Measurements from ENCODE around the gene ZNF143. TPM values are rescaled to one million over a fixed set of nuclear protein-coding genes. Genes with fewer than 3 reads are reported as not detected.

The ZNF143 gene
- total and polyA plus RNA-seq, 2 of the 13 experiments (the other 11 are each of a cell fraction or from before 2014, with no cell fraction given), result 22.4 to 35.6 TPM

GRCh38 chr11:9565822-9566560 is 105.2 kb downstream of the ZNF143 start (continued):
- TF ChIP-seq ZNF350 (CRISPR knock-in tag; IDR thresholded peaks at IDR 0.05; ENCODE audit: borderline replicate concordance, low read depth), result no peak
- no peak for TF ChIP-seq GTF2F1 (IDR thresholded peaks at IDR 0.05; ENCODE audit: low read length)
- no peak for TF ChIP-seq ZNF550 (CRISPR knock-in tag; IDR thresholded peaks at IDR 0.05; ENCODE audit: borderline replicate concordance)
- TF ChIP-seq SAP130 (CRISPR knock-in tag; IDR thresholded peaks at IDR 0.05; ENCODE audit: low read depth), result peak; percentile 97
- TF ChIP-seq, protein P1, sequence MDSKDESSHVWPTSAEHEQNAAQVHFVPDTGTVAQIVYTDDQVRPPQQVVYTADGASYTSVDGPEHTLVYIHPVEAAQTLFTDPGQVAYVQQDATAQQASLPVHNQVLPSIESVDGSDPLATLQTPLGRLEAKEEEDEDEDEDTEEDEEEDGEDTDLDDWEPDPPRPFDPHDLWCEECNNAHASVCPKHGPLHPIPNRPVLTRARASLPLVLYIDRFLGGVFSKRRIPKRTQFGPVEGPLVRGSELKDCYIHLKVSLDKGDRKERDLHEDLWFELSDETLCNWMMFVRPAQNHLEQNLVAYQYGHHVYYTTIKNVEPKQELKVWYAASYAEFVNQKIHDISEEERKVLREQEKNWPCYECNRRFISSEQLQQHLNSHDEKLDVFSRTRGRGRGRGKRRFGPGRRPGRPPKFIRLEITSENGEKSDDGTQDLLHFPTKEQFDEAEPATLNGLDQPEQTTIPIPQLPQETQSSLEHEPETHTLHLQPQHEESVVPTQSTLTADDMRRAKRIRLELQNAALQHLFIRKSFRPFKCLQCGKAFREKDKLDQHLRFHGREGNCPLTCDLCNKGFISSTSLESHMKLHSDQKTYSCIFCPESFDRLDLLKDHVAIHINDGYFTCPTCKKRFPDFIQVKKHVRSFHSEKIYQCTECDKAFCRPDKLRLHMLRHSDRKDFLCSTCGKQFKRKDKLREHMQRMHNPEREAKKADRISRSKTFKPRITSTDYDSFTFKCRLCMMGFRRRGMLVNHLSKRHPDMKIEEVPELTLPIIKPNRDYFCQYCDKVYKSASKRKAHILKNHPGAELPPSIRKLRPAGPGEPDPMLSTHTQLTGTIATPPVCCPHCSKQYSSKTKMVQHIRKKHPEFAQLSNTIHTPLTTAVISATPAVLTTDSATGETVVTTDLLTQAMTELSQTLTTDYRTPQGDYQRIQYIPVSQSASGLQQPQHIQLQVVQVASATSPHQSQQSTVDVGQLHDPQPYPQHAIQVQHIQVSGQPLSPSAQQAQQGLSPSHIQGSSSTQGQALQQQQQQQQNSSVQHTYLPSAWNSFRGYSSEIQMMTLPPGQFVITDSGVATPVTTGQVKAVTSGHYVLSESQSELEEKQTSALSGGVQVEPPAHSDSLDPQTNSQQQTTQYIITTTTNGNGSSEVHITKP (CRISPR knock-in tag; IDR thresholded peaks at IDR 0.05; ENCODE audit: low read depth), result 0 out of 2 replicates have a peak, but pooled peaks have one; percentile 29
- no peak for TF ChIP-seq KMT2A (CRISPR knock-in tag; IDR thresholded peaks at IDR 0.05)
- TF ChIP-seq ZNF530 (CRISPR knock-in tag; IDR thresholded peaks at IDR 0.05; ENCODE audit: low read depth), result no peak
- TF ChIP-seq ZNF713 (CRISPR knock-in tag; IDR thresholded peaks at IDR 0.05), result no peak
- TF ChIP-seq, protein P2, sequence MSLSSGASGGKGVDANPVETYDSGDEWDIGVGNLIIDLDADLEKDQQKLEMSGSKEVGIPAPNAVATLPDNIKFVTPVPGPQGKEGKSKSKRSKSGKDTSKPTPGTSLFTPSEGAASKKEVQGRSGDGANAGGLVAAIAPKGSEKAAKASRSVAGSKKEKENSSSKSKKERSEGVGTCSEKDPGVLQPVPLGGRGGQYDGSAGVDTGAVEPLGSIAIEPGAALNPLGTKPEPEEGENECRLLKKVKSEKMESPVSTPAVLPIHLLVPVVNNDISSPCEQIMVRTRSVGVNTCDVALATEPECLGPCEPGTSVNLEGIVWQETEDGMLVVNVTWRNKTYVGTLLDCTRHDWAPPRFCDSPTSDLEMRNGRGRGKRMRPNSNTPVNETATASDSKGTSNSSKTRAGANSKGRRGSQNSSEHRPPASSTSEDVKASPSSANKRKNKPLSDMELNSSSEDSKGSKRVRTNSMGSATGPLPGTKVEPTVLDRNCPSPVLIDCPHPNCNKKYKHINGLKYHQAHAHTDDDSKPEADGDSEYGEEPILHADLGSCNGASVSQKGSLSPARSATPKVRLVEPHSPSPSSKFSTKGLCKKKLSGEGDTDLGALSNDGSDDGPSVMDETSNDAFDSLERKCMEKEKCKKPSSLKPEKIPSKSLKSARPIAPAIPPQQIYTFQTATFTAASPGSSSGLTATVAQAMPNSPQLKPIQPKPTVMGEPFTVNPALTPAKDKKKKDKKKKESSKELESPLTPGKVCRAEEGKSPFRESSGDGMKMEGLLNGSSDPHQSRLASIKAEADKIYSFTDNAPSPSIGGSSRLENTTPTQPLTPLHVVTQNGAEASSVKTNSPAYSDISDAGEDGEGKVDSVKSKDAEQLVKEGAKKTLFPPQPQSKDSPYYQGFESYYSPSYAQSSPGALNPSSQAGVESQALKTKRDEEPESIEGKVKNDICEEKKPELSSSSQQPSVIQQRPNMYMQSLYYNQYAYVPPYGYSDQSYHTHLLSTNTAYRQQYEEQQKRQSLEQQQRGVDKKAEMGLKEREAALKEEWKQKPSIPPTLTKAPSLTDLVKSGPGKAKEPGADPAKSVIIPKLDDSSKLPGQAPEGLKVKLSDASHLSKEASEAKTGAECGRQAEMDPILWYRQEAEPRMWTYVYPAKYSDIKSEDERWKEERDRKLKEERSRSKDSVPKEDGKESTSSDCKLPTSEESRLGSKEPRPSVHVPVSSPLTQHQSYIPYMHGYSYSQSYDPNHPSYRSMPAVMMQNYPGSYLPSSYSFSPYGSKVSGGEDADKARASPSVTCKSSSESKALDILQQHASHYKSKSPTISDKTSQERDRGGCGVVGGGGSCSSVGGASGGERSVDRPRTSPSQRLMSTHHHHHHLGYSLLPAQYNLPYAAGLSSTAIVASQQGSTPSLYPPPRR (CRISPR knock-in tag; IDR thresholded peaks at IDR 0.05; ENCODE audit: borderline replicate concordance), result peak; percentile 75; the same call in 1 of the 2 replicates
- no peak for TF ChIP-seq ZNF33A (CRISPR knock-in tag; IDR thresholded peaks at IDR 0.05; ENCODE audit: borderline replicate concordance)
- TF ChIP-seq, protein P3, sequence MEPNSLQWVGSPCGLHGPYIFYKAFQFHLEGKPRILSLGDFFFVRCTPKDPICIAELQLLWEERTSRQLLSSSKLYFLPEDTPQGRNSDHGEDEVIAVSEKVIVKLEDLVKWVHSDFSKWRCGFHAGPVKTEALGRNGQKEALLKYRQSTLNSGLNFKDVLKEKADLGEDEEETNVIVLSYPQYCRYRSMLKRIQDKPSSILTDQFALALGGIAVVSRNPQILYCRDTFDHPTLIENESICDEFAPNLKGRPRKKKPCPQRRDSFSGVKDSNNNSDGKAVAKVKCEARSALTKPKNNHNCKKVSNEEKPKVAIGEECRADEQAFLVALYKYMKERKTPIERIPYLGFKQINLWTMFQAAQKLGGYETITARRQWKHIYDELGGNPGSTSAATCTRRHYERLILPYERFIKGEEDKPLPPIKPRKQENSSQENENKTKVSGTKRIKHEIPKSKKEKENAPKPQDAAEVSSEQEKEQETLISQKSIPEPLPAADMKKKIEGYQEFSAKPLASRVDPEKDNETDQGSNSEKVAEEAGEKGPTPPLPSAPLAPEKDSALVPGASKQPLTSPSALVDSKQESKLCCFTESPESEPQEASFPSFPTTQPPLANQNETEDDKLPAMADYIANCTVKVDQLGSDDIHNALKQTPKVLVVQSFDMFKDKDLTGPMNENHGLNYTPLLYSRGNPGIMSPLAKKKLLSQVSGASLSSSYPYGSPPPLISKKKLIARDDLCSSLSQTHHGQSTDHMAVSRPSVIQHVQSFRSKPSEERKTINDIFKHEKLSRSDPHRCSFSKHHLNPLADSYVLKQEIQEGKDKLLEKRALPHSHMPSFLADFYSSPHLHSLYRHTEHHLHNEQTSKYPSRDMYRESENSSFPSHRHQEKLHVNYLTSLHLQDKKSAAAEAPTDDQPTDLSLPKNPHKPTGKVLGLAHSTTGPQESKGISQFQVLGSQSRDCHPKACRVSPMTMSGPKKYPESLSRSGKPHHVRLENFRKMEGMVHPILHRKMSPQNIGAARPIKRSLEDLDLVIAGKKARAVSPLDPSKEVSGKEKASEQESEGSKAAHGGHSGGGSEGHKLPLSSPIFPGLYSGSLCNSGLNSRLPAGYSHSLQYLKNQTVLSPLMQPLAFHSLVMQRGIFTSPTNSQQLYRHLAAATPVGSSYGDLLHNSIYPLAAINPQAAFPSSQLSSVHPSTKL (CRISPR knock-in tag; IDR thresholded peaks at IDR 0.05), result peak; percentile 87
- TF ChIP-seq, protein P4, sequence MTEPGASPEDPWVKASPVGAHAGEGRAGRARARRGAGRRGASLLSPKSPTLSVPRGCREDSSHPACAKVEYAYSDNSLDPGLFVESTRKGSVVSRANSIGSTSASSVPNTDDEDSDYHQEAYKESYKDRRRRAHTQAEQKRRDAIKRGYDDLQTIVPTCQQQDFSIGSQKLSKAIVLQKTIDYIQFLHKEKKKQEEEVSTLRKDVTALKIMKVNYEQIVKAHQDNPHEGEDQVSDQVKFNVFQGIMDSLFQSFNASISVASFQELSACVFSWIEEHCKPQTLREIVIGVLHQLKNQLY (CRISPR knock-in tag; IDR thresholded peaks at IDR 0.05), result 0 out of 2 replicates have a peak, but pooled peaks have one; percentile 23
- TF ChIP-seq FOXJ3 (CRISPR knock-in tag; IDR thresholded peaks at IDR 0.05; ENCODE audit: borderline replicate concordance), result 0 out of 2 replicates have a peak, but pooled peaks have one; percentile 27
- TF ChIP-seq PHF5A (CRISPR knock-in tag; IDR thresholded peaks at IDR 0.05; ENCODE audit: low read depth, unreplicated experiment), result peak; percentile 67
- no peak for TF ChIP-seq GPN1 (CRISPR knock-in tag; IDR thresholded peaks at IDR 0.05; ENCODE audit: borderline replicate concordance)
- TF ChIP-seq JUND (CRISPR knock-in tag; IDR thresholded peaks at IDR 0.05), result peak; percentile 88
